ENCODE results near the gene PPARG.

PPARG gene

GRCh38 chr3:12339701-12340480 is 51.0 kb downstream of the PPARG start:
- no peak overlapping the region for H3K9ac ChIP-seq (ENCODE audit: low read length)
- H3K27me3 ChIP-seq (ENCODE audit: control insufficient read depth, insufficient read depth, low read length) = no peaks in the 10 kb centered on the region
- no peaks in the 10 kb centered on the region for H3K9me3 ChIP-seq (ENCODE audit: control insufficient read depth, low read length)
- H3K4me1 ChIP-seq (ENCODE audit: control insufficient read depth, insufficient read depth, low read length) = peaks cover 3% of the 10 kb centered on the region
- no peak overlapping the region for H3K4me3 ChIP-seq (ENCODE audit: low read length)
- no peaks in the 10 kb centered on the region for H3K36me3 ChIP-seq (ENCODE audit: control insufficient read depth, insufficient read depth, low read length)

- Histone ChIP-seq H3K9ac (ENCODE audit: low read length) (no peak overlapping the region), H3K9me3 (ENCODE audit: control insufficient read depth, low read length) (no peaks in the 10 kb centered on the region), H3K36me3 (ENCODE audit: control insufficient read depth, insufficient read depth, low read length) (no peaks in the 10 kb centered on the region), H3K4me3 (ENCODE audit: low read length) (no peak overlapping the region), H3K4me1 (ENCODE audit: control insufficient read depth, insufficient read depth, low read length) (peaks cover 3% of the 10 kb centered on the region), H3K27me3 (ENCODE audit: control insufficient read depth, insufficient read depth, low read length) (no peaks in the 10 kb centered on the region)
These were observed 51.6 kb downstream of the PPARG start for GRCh38 chr3:12340506-12340905.

- no peaks in the 10 kb centered on the region for H3K36me3 ChIP-seq (ENCODE audit: control insufficient read depth, insufficient read depth, low read length)
- H3K27me3 ChIP-seq (ENCODE audit: control insufficient read depth, insufficient read depth, low read length) = no peaks in the 10 kb centered on the region
- H3K9ac ChIP-seq (ENCODE audit: low read length) = no peak overlapping the region
- H3K4me3 ChIP-seq (ENCODE audit: low read length) = no peak overlapping the region
- no peaks in the 10 kb centered on the region for H3K9me3 ChIP-seq (ENCODE audit: control insufficient read depth, low read length)
- H3K4me1 ChIP-seq (ENCODE audit: control insufficient read depth, insufficient read depth, low read length) = peaks cover 3% of the 10 kb centered on the region
These were observed 53.3 kb downstream of the PPARG start for GRCh38 chr3:12342151-12342550.

- Histone ChIP-seq H3K4me1 (ENCODE audit: control insufficient read depth, insufficient read depth, low read length) (peaks cover 3% of the 10 kb centered on the region), H3K4me3 (ENCODE audit: low read length) (no peak overlapping the region), H3K9ac (ENCODE audit: low read length) (no peak overlapping the region)
These were observed 54.2 kb downstream of the PPARG start for GRCh38 chr3:12343047-12343501.

GRCh38 chr3:12345141-12345561 is 56.3 kb downstream of the PPARG start:
- H3K4me3 ChIP-seq (ENCODE audit: low read length) = no peak overlapping the region
- no peaks in the 10 kb centered on the region for H3K27me3 ChIP-seq (ENCODE audit: control insufficient read depth, insufficient read depth, low read length)
- no peak overlapping the region for H3K9ac ChIP-seq (ENCODE audit: low read length)
- H3K36me3 ChIP-seq (ENCODE audit: control insufficient read depth, insufficient read depth, low read length) = no peaks in the 10 kb centered on the region
- no peaks in the 10 kb centered on the region for H3K9me3 ChIP-seq (ENCODE audit: control insufficient read depth, low read length)
- peaks cover 4% of the 10 kb centered on the region for H3K4me1 ChIP-seq (ENCODE audit: control insufficient read depth, insufficient read depth, low read length)

More at GRCh38 chr3:12343047-12343501, 54.2 kb downstream of the PPARG start:
- H3K9me3 ChIP-seq (ENCODE audit: control insufficient read depth, low read length) = no peaks in the 10 kb centered on the region
- H3K36me3 ChIP-seq (ENCODE audit: control insufficient read depth, insufficient read depth, low read length) = no peaks in the 10 kb centered on the region
- H3K27me3 ChIP-seq (ENCODE audit: control insufficient read depth, insufficient read depth, low read length) = no peaks in the 10 kb centered on the region

GRCh38 chr3:12345584-12346494 is 57.0 kb downstream of the PPARG start:
- Histone ChIP-seq H3K36me3 (ENCODE audit: control insufficient read depth, insufficient read depth, low read length) (no peaks in the 10 kb centered on the region), H3K27me3 (ENCODE audit: control insufficient read depth, insufficient read depth, low read length) (no peaks in the 10 kb centered on the region), H3K4me1 (ENCODE audit: control insufficient read depth, insufficient read depth, low read length) (peaks cover 11% of the 10 kb centered on the region), H3K9ac (ENCODE audit: low read length) (no peak overlapping the region), H3K4me3 (ENCODE audit: low read length) (no peak overlapping the region), H3K9me3 (ENCODE audit: control insufficient read depth, low read length) (no peaks in the 10 kb centered on the region)

GRCh38 chr3:12347301-12347700 is 58.4 kb downstream of the PPARG start:
- no peaks in the 10 kb centered on the region for H3K36me3 ChIP-seq (ENCODE audit: control insufficient read depth, insufficient read depth, low read length)
- H3K27me3 ChIP-seq (ENCODE audit: control insufficient read depth, insufficient read depth, low read length) = no peaks in the 10 kb centered on the region
- no peak overlapping the region for H3K4me3 ChIP-seq (ENCODE audit: low read length)
- H3K9ac ChIP-seq (ENCODE audit: low read length) = no peak overlapping the region
- H3K4me1 ChIP-seq (ENCODE audit: control insufficient read depth, insufficient read depth, low read length) = peaks cover 9% of the 10 kb centered on the region
- H3K9me3 ChIP-seq (ENCODE audit: control insufficient read depth, low read length) = no peaks in the 10 kb centered on the region

GRCh38 chr3:12349895-12350811 is 61.3 kb downstream of the PPARG start:
- no peaks in the 10 kb centered on the region for H3K9me3 ChIP-seq (ENCODE audit: control insufficient read depth, low read length)
- no peaks in the 10 kb centered on the region for H3K27me3 ChIP-seq (ENCODE audit: control insufficient read depth, insufficient read depth, low read length)
- H3K4me3 ChIP-seq (ENCODE audit: low read length) = no peak overlapping the region
- peaks cover 9% of the 10 kb centered on the region for H3K4me1 ChIP-seq (ENCODE audit: control insufficient read depth, insufficient read depth, low read length)
- H3K9ac ChIP-seq (ENCODE audit: low read length) = no peak overlapping the region
- H3K36me3 ChIP-seq (ENCODE audit: control insufficient read depth, insufficient read depth, low read length) = no peaks in the 10 kb centered on the region

GRCh38 chr3:12351145-12351544 is 62.3 kb downstream of the PPARG start:
- Histone ChIP-seq H3K9me3 (ENCODE audit: control insufficient read depth, low read length) (no peaks in the 10 kb centered on the region), H3K27me3 (ENCODE audit: control insufficient read depth, insufficient read depth, low read length) (no peaks in the 10 kb centered on the region), H3K4me3 (ENCODE audit: low read length) (no peak overlapping the region), H3K9ac (ENCODE audit: low read length) (no peak overlapping the region), H3K4me1 (ENCODE audit: control insufficient read depth, insufficient read depth, low read length) (peaks cover 11% of the 10 kb centered on the region), H3K36me3 (ENCODE audit: control insufficient read depth, insufficient read depth, low read length) (no peaks in the 10 kb centered on the region)

- Histone ChIP-seq H3K9me3 (ENCODE audit: control insufficient read depth, low read length) (no peaks in the 10 kb centered on the region), H3K4me3 (ENCODE audit: low read length) (no peak overlapping the region), H3K27me3 (ENCODE audit: control insufficient read depth, insufficient read depth, low read length) (no peaks in the 10 kb centered on the region), H3K36me3 (ENCODE audit: control insufficient read depth, insufficient read depth, low read length) (no peaks in the 10 kb centered on the region), H3K4me1 (ENCODE audit: control insufficient read depth, insufficient read depth, low read length) (peaks cover 22% of the 10 kb centered on the region), H3K9ac (ENCODE audit: low read length) (no peak overlapping the region)
These were observed 63.4 kb downstream of the PPARG start for GRCh38 chr3:12352253-12352652.

- no peaks in the 10 kb centered on the region for H3K9me3 ChIP-seq (ENCODE audit: control insufficient read depth, low read length)
- H3K27me3 ChIP-seq (ENCODE audit: control insufficient read depth, insufficient read depth, low read length) = no peaks in the 10 kb centered on the region
- H3K4me1 ChIP-seq (ENCODE audit: control insufficient read depth, insufficient read depth, low read length) = peaks cover 23% of the 10 kb centered on the region
- no peak overlapping the region for H3K4me3 ChIP-seq (ENCODE audit: low read length)
- no peak overlapping the region for H3K9ac ChIP-seq (ENCODE audit: low read length)
- no peaks in the 10 kb centered on the region for H3K36me3 ChIP-seq (ENCODE audit: control insufficient read depth, insufficient read depth, low read length)
These were observed 63.9 kb downstream of the PPARG start for GRCh38 chr3:12352755-12353154.
